PC-9 (cell line): ENCODE results near the gene MMS22L.

Experiments used
- CTCF ChIP-seq: fragments of 200-600 bp; sonication (generic); conservative IDR thresholded peaks from 2 replicates; pipeline ENCODE4 v1.6.1; 2017; ENCODE audit warnings: mixed run types, antibody characterized with exemption, mild to moderate bottlenecking, moderate library complexity
- EZH2 ChIP-seq: fragments of 200-600 bp; sonication (generic); IDR thresholded peaks from 2 replicates; pipeline ENCODE4 v1.8.0; 2017; ENCODE audit warnings: antibody characterized with exemption, low read depth

GRCh38 chr6:97110626-97111025, 172.4 kb downstream of the MMS22L start:
- TF ChIP-seq CTCF (no peak), EZH2 (no peak)
